IPS DF 4.7 (cell line): ENCODE measurements around the gene CNNM2.
"Not testable (repeated sequence)": the region's sequence is repeated elsewhere in the genome, so short reads cannot be mapped to it uniquely, and the experiment has no call there.

ENCODE experiments used
- DNase-seq: peaks from one replicate; pipeline ENCODE4 v3.0.0-alpha.2; 2013; ENCODE audit warnings: low spot score; ENCODE audit errors: extremely low read depth

The CNNM2 gene

GRCh38 chr10:102965311-102965851, 47.3 kb downstream of the CNNM2 start:
- DNase-seq = no peak

GRCh38 chr10:102967123-102967522, 49.0 kb downstream of the CNNM2 start:
- DNase-seq = no peak

GRCh38 chr10:102970562-102971340, 52.7 kb downstream of the CNNM2 start:
- no peak for DNase-seq

- no peak for DNase-seq
Observed at GRCh38 chr10:102975483-102976379, 57.6 kb downstream of the CNNM2 start.

GRCh38 chr10:102976380-102976726, 58.3 kb downstream of the CNNM2 start:
- DNase-seq = not testable (repeated sequence)

GRCh38 chr10:102982296-102982695, 64.2 kb downstream of the CNNM2 start:
- no peak for DNase-seq

- no peak for DNase-seq
Observed at GRCh38 chr10:102984086-102984485, 66.0 kb downstream of the CNNM2 start.

GRCh38 chr10:102985811-102986210, 67.7 kb downstream of the CNNM2 start:
- no peak for DNase-seq

GRCh38 chr10:102988404-102989314, 70.6 kb downstream of the CNNM2 start:
- no peak for DNase-seq

GRCh38 chr10:102994531-102995295, 76.6 kb downstream of the CNNM2 start:
- DNase-seq = no peak

GRCh38 chr10:102996876-102997275, 78.8 kb downstream of the CNNM2 start:
- no peak for DNase-seq

GRCh38 chr10:102997998-102998397, 79.9 kb downstream of the CNNM2 start:
- no peak for DNase-seq

- DNase-seq = no peak
Observed at GRCh38 chr10:102998399-102998907, 80.4 kb downstream of the CNNM2 start.

GRCh38 chr10:103000050-103000449, 82.0 kb downstream of the CNNM2 start:
- DNase-seq = not testable (repeated sequence)

GRCh38 chr10:103007017-103007416, 88.9 kb downstream of the CNNM2 start:
- DNase-seq = no peak

GRCh38 chr10:103013416-103013815, 95.3 kb downstream of the CNNM2 start:
- no peak for DNase-seq

- DNase-seq = no peak
Observed at GRCh38 chr10:103019425-103019824, 101.3 kb downstream of the CNNM2 start.

- DNase-seq = no peak
Observed at GRCh38 chr10:103021150-103021899, 103.2 kb downstream of the CNNM2 start.

- DNase-seq = no peak
Observed at GRCh38 chr10:103021900-103022293, 103.8 kb downstream of the CNNM2 start.
